ENCODE data around the gene TMEM151A. TPM values are rescaled to one million over a fixed set of nuclear protein-coding genes. Genes with fewer than 3 reads are reported as not detected.

The TMEM151A gene
- total RNA-seq, 1 experiment from 2014 or later: 1.4 TPM

DNA sequence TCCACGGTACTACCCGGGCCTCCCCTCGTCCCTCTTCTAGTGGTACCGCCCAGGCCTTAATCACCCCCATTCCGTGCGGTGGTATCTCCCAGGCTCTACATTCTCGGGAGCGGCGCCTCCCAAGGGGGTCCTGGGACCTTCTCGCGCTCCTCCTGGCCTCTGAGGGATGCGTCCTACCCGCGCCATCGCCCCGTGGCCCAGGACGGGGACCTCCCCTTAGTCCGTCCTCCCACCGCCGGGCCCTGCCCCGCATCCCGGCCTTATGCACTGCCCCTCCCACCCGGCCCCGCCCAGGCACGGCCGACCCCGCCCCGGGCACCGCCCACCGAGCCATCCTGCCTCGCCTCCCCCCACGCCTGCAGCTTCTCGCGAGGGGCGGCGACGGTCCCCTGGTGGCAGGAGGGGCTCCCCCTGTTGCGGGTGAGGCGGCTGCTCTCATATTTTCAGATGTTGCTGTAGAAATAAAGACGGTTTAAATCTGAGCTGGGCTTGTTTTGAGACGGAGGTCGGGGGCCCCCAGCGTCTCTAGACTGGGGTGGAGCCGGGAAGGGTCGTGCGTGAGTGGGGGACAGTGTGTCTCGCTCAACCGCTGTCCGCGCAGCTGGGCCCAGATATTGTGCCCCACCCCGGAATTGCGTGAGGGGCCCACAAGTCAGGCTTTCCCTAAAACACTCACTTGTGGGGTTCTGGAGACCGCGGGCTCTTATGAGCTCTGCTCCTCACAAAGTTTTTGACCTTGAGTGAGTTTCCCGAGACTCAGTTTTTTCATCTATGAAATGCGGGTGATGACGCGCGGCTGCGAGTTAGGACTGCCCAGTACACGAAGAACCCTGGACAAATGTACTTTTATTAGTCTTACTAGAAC lies 24.1 kb upstream of the TMEM151A start:
- intact Hi-C loops (cut with micrococcal nuclease; ENCODE audit: unreplicated experiment): no loop called here
- peaks cover 70% of the 10 kb centered on the region for H3K36me3 Mint-ChIP-seq (ENCODE audit: insufficient read depth, unreplicated experiment)
- no peaks in the 10 kb centered on the region for H3K27me3 Mint-ChIP-seq (ENCODE audit: unreplicated experiment)
- no peak for TF ChIP-seq CTCF (IDR thresholded peaks at IDR 0.05; ENCODE audit: unreplicated experiment)
- H3K4me1 Mint-ChIP-seq (ENCODE audit: low read depth, unreplicated experiment): peaks cover 16% of the 10 kb centered on the region
- CTCF ChIA-PET: interaction anchor here (0.6 to 1.0 kb wide), 7 partner anchors 9 to 436 kb away, joined by 3 to 9 read pairs (median 4); no protein-coding TSS in a partner anchor
- BruUV-seq (replicated peaks): no TSS peak
- H3K9me3 Mint-ChIP-seq (ENCODE audit: low read depth, unreplicated experiment): no peaks in the 10 kb centered on the region
- H3K27ac Mint-ChIP-seq (ENCODE audit: unreplicated experiment): peak overlapping the region; percentile 85
- peak overlapping the region; percentile 95 for H3K4me3 Mint-ChIP-seq (ENCODE audit: low read depth, unreplicated experiment)
- peak; percentile 63 for DNase-seq

DNA sequence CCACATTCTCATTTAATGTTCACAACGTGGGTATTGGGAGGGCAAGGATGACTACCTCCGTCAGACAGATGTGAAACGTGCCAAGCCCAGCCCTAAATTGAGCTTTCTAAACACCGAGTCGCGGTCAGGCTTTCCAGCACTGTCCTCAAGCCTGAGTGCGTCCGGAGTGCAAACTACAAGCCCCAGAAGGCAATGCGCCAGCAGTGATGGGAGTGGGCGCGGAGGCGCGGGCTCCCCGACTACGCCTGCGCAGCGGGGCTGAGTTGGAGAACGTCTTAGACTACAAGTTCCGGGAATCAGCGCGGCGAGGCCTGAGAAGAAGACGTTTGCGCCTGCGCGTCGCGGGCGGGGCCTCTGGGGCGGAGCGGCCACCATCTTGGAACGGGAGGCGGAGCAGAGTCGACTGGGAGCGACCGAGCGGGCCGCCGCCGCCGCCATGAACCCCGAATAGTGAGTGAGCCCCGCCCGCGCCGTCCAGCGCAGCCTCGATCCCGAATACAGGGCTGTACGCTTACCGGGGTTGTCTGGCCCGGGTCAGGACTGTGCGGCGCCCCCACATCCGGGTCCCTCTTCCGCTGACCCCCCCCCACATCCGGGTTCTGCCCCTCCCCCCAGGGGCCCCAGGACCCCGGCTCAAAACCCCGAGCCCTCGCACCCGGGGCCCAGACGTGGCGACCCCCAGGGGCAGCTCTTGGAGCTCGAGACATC lies 23.3 kb upstream of the TMEM151A start, which contains the start of gene RAB1B:
TSS of gene RAB1B (plus strand) at position 396 of the 708 bp plus-strand sequence. CDS start at position 437, 41 bp downstream.
- intact Hi-C loops (cut with micrococcal nuclease; ENCODE audit: unreplicated experiment): no loop called here
- H3K4me1 Mint-ChIP-seq (ENCODE audit: low read depth, unreplicated experiment): peaks cover 16% of the 10 kb centered on the region
- BruUV-seq (replicated peaks): no TSS peak
- peak within 1 kb of the TSS; percentile 85 for H3K27ac Mint-ChIP-seq (ENCODE audit: unreplicated experiment)
- no peak for TF ChIP-seq CTCF (IDR thresholded peaks at IDR 0.05; ENCODE audit: unreplicated experiment)
- peaks cover 62% of the 10 kb centered on the region for H3K36me3 Mint-ChIP-seq (ENCODE audit: insufficient read depth, unreplicated experiment)
- H3K4me3 Mint-ChIP-seq (ENCODE audit: low read depth, unreplicated experiment): peak within 1 kb of the TSS; percentile 95
- CTCF ChIA-PET: interaction anchor here (0.6 to 1.0 kb wide), 6 partner anchors 10 to 435 kb away, joined by 3 to 9 read pairs (median 4); no protein-coding TSS in a partner anchor
- H3K9me3 Mint-ChIP-seq (ENCODE audit: low read depth, unreplicated experiment): no peaks in the 10 kb centered on the region
- peak; percentile 99 for DNase-seq
- no peaks in the 10 kb centered on the region for H3K27me3 Mint-ChIP-seq (ENCODE audit: unreplicated experiment)

DNA sequence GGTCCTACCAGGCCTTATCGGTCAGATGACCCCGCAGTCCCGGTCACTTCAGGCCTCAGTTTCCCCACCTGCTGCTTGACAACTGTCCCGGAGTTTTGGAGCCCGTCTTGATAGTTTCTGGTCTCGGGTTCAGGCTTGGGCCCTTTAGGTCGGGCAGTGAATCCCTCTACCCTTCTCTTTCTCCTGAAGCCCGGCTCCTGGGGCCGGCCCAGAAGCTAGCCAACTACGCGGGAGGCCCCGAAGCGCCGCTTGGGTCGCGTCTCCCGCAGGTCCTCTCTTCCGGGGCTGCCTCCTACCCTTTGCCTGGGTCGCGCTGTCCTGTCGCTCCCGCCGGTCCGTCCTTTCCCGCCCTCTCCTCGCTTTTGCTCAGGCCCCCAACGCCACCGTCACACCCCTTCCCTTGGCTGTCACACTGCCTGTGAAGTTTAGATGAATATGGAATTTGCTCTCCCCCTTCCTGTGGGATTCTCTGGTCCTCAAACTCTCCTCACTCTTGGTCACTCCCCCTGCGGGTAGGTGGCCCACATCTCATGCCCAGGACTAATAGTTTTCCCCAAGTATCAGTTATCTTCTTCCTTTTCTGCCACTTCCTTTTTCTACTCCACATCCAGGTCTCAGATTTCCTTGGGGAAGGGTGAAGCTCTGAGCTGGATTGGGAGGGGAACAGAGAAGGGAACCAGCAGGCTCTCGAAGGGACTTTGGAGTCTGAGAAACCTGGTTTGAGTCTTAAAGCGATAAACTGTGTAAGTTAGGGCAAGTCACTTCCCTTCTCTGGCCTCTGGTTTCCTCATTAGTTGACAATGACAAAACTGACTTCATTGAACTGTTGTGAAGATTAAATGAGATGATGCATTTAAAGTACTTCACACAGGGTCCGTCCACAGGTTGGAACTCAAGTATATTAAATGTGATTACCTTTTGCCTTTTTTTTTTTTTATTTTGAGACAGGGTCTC lies 22.5 kb upstream of the TMEM151A start:
- TF ChIP-seq CTCF (IDR thresholded peaks at IDR 0.05; ENCODE audit: unreplicated experiment): peak; percentile 19

GRCh38 chr11:66271816-66272215 lies 19.9 kb upstream of the TMEM151A start:
- no peak for TF ChIP-seq CTCF (IDR thresholded peaks at IDR 0.05; ENCODE audit: unreplicated experiment)
- DNase-seq: no peak
- Mint-ChIP-seq H3K4me1 (ENCODE audit: low read depth, unreplicated experiment) (peaks cover 16% of the 10 kb centered on the region), H3K36me3 (ENCODE audit: insufficient read depth, unreplicated experiment) (peaks cover 60% of the 10 kb centered on the region), H3K27me3 (ENCODE audit: unreplicated experiment) (no peaks in the 10 kb centered on the region), H3K9me3 (ENCODE audit: low read depth, unreplicated experiment) (no peaks in the 10 kb centered on the region), H3K4me3 (ENCODE audit: low read depth, unreplicated experiment) (no peak overlapping the region), H3K27ac (ENCODE audit: unreplicated experiment) (no peak overlapping the region)
- no TSS peak for BruUV-seq (replicated peaks)
- CTCF ChIA-PET: no interaction called here
- intact Hi-C loops (cut with micrococcal nuclease; ENCODE audit: unreplicated experiment): no loop called here

More for the DNA sequence above, 22.5 kb upstream of the TMEM151A start:
- CTCF ChIA-PET: interaction anchor here (0.6 kb wide), 1 partner anchor 760 kb away, joined by 3 read pairs; no protein-coding TSS in a partner anchor
- Mint-ChIP-seq H3K27ac (ENCODE audit: unreplicated experiment) (peak overlapping the region; percentile 85), H3K9me3 (ENCODE audit: low read depth, unreplicated experiment) (no peaks in the 10 kb centered on the region), H3K36me3 (ENCODE audit: insufficient read depth, unreplicated experiment) (peaks cover 62% of the 10 kb centered on the region), H3K4me1 (ENCODE audit: low read depth, unreplicated experiment) (peaks cover 16% of the 10 kb centered on the region), H3K4me3 (ENCODE audit: low read depth, unreplicated experiment) (peak overlapping the region; percentile 95), H3K27me3 (ENCODE audit: unreplicated experiment) (no peaks in the 10 kb centered on the region)
- intact Hi-C loops (cut with micrococcal nuclease; ENCODE audit: unreplicated experiment): no loop called here
- DNase-seq: peak; percentile 40
- TSS peak; percentile 68 for BruUV-seq (replicated peaks)
